GM23248 (cell line): Measurements from ENCODE around the gene CDCA7L.

ENCODE experiments used
- EZH2 ChIP-seq: fragments of 200-600 bp; sonication (generic); IDR thresholded peaks from 2 replicates; pipeline ENCODE4 v1.6.1; 2018; ENCODE audit warnings: antibody characterized with exemption, mild to moderate bottlenecking; ENCODE audit not compliant: insufficient read depth, poor library complexity, severe bottlenecking
- EZH2phosphoT487 ChIP-seq: fragments of 200-600 bp; sonication (generic); IDR thresholded peaks from 2 replicates; pipeline ENCODE4 v1.6.1; 2018; ENCODE audit warnings: antibody characterized with exemption, moderate library complexity, mild to moderate bottlenecking, low read depth; ENCODE audit not compliant: insufficient read depth

- TF ChIP-seq EZH2: no peak
- TF ChIP-seq EZH2phosphoT487: no peak
Measured at GRCh38 chr7:21947056-21947455, 1.4 kb upstream of the CDCA7L start.
